Epithelial cell of esophagus (primary cell): Measurements from ENCODE around the gene GABBR2.

Experiments
- DNase-seq: peaks from one replicate; pipeline ENCODE4 v3.0.0; 2010; ENCODE audit warnings: low read depth
- H3K4me3 ChIP-seq: 2 replicates; pipeline ENCODE4 v1.5.1; 2011; ENCODE audit warnings: mild to moderate bottlenecking, low read length, control low read depth
- CTCF ChIP-seq: IDR thresholded peaks from 2 replicates; pipeline ENCODE4 v1.5.1; 2011; ENCODE audit warnings: low read depth, mild to moderate bottlenecking, low read length, control low read depth, inconsistent platforms; ENCODE audit not compliant: insufficient read depth; ENCODE audit errors: missing control alignments

GABBR2 gene

DNA sequence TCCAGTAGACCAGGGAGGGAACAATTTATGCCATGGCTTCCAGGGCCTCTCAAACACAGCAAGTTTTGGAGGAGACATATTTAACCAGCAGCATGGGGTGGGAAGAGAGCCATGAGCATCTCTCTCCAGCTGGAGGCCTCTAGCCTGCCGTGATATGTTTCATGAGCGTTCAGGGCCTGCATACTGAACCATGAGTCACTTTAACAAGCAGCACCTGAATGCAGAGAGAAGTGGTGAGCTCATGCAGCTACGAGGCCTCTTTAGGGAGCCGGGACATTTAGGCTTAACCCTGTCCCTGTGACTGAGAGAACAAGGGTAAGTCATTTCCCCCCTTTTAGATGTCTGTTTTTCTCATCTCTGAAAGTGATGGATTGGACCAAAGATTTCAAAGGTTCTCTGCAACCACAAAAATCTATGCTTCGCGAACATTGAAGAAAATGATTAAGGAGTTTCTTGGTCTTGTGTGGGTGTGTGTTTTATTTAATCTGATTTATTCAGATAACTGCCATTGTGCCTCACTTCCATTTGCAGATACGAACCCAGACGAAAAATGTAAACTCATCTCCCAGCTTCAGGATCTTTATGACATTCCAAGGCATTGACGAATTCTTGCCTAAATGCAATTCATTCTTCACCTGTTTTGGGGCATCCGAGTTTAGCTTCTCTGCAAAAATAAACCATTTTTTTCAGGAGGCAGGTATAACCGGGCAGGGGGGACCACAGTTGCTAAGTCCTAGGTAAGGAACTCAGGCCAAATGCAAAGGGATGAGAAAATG, 157.0 kb downstream of the GABBR2 start:
- no peak overlapping the region for H3K4me3 ChIP-seq
- no peak for TF ChIP-seq CTCF
- DNase-seq: peak; percentile 63

- no peak for DNase-seq
- no peak for TF ChIP-seq CTCF
- no peak overlapping the region for H3K4me3 ChIP-seq
Measured at GRCh38 chr9:98550206-98550820, 158.4 kb downstream of the GABBR2 start.

- H3K4me3 ChIP-seq: no peak overlapping the region
- TF ChIP-seq CTCF: no peak
- no peak for DNase-seq
Measured at GRCh38 chr9:98549401-98549800, 159.3 kb downstream of the GABBR2 start.

GRCh38 chr9:98547606-98548005, 161.1 kb downstream of the GABBR2 start:
- TF ChIP-seq CTCF: no peak
- no peak overlapping the region for H3K4me3 ChIP-seq
- no peak for DNase-seq

DNA sequence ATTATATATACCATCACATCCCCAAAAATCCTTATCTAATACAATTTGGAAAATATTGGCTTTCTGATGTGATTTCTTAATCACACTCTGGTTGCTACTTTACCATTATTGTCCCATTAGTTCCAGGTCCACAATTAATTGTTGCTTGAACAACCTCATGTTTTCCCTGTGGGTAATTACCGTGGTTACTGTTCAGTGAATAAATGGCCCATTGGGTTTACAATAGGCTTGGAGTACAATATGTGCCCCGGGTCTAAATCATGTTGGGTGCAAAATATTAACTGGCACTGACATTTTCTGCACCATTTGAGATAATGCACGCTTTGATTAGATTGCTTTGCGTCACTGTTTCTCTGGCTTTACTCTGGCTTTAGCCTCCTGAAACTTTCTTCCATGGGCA, 163.7 kb downstream of the GABBR2 start:
- DNase-seq: no peak
- no peak overlapping the region for H3K4me3 ChIP-seq
- TF ChIP-seq CTCF: no peak

- no peak for TF ChIP-seq CTCF
- DNase-seq: no peak
Measured at GRCh38 chr9:98541684-98542230, 167.0 kb downstream of the GABBR2 start.

GRCh38 chr9:98540476-98540875, 168.3 kb downstream of the GABBR2 start:
- no peak for DNase-seq
- TF ChIP-seq CTCF: no peak
- no peak overlapping the region for H3K4me3 ChIP-seq

More at GRCh38 chr9:98541684-98542230, 167.0 kb downstream of the GABBR2 start:
- H3K4me3 ChIP-seq: no peak overlapping the region
